T-helper 17 cell (primary cell): ENCODE results near the gene CTRB1. TPM values are rescaled to one million over a fixed set of nuclear protein-coding genes. Genes with fewer than 3 reads are reported as not detected.
A peak's percentile ranks its signal among the peaks of the same experiment; 100 is the strongest.
"Not testable (repeated sequence)": the region's sequence is repeated elsewhere in the genome, so short reads cannot be mapped to it uniquely, and the experiment has no call there.

ENCODE experiments used
- ATAC-seq: fragments of 150-1000 bp; cut with Tn5 transposase; 2 replicates; pipeline ENCODE4 v1.10.0; 2021; ENCODE audit warnings: mild to moderate bottlenecking, moderate library complexity
- DNase-seq, 3 donors: peaks; one replicate each; pipeline versions ENCODE4 v3.0.0 to v3.0.0-alpha.2; 2020 to 2021
- H3K9me3 ChIP-seq: one replicate; pipeline ENCODE4 v1.7.0; 2013; ENCODE audit warnings: low read length, mild to moderate bottlenecking; ENCODE audit not compliant: control insufficient read depth, poor library complexity, severe bottlenecking
- H3K27ac Mint-ChIP-seq: one replicate; pipeline ENCODE4 v1.8.0; 2022; ENCODE audit warnings: mild to moderate bottlenecking, moderate library complexity, mixed read lengths
- H3K27me3 Mint-ChIP-seq: one replicate; pipeline ENCODE4 v1.8.0; 2022; ENCODE audit warnings: mixed read lengths
- H3K36me3 Mint-ChIP-seq: one replicate; pipeline ENCODE4 v1.8.0; 2022; ENCODE audit warnings: low read depth, mixed read lengths
- H3K4me1 Mint-ChIP-seq: one replicate; pipeline ENCODE4 v1.8.0; 2022; ENCODE audit warnings: mild to moderate bottlenecking, mixed read lengths
- H3K4me3 Mint-ChIP-seq: one replicate; pipeline ENCODE4 v1.8.0; 2022; ENCODE audit warnings: mild to moderate bottlenecking, moderate library complexity, mixed read lengths
- total RNA-seq, 4 donors: library from RNA in 2 of 4; stranded (reverse) in 2 of 4; gene quantifications; one replicate each; pipeline ENCODE4 v1.2.3 and lab custom pipeline; 2022 to 2026

Gene CTRB1
- total RNA-seq, 2 donors from 2014 or later, result not detected

DNA sequence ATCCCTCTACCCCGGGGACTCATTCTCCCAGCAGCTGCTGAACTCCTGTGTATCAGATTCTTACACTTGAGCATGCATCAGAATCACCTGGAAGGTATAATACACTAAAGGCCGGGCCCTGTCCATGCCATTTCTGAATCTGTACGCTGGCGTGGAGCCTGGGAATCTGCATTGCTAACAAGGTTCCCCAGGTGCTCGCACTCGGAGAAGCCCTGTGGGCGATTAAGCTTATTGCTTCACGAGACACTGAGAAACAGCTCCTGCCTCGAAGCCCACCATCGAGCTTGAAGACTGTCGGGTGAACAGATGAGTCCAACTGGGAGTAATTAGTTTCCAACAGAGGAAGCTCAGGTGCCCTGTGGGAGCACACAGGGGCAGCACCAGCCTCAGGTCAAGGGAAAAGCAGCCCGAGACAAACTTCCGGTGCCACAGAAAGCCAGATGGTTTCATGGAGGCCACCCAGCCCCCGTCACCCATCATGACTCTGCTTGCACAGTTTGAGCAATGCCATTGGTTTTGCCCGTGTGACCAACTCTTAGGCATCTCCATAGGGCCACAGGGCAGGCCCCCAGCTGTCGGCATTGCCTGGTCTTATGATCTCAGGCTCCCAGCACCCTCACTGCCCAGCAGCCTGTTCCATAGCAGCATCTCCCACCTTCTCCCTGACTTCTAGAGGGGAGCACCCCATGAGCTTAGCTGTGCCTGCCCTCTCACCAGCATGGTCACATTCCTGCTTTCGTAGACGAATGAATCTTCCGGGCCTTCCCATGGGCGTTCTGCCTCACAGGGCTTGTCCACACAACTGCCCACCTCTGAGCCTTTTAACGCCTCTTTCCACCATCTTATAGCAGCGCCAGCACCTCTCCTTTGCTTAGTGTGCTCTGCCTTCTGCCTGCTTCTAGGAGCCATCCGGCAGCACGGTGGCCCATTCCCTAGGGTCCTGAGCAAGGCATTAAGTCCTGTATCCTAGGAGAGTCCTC lies 22.7 kb upstream of the CTRB1 start:
- no peak overlapping the region for H3K27ac Mint-ChIP-seq
- DNase-seq (no peak), ATAC-seq (no peak)
- H3K4me3 Mint-ChIP-seq, result no peak overlapping the region
- no peaks in the 10 kb centered on the region for H3K9me3 ChIP-seq
- no peaks in the 10 kb centered on the region for H3K36me3 Mint-ChIP-seq
- H3K27me3 Mint-ChIP-seq, result peaks cover 39% of the 10 kb centered on the region
- H3K4me1 Mint-ChIP-seq, result peaks cover 4% of the 10 kb centered on the region

DNA sequence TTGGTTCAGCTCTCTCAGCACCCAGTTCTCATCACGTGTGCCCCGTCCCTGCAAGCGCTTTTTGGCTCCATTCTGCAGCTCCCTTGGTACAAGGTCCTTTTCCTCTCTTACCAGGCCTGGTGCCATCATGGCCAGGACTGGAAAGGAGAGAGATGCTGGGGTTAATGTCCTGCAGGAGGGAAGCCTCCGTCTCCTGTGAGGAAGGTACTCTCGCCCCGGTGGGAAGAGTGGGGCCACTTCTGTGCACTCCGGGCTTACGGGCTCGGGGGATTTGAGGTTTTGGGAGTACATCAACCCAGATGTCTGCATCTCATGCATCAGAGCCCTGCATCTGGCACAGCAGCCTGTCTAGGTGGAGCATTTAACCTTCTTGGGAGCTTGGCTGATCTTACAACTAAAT lies 22.0 kb upstream of the CTRB1 start:
- peaks cover 35% of the 10 kb centered on the region for H3K27me3 Mint-ChIP-seq
- no peaks in the 10 kb centered on the region for H3K36me3 Mint-ChIP-seq
- DNase-seq, result no peak
- no peak overlapping the region for H3K4me3 Mint-ChIP-seq
- no peak for ATAC-seq
- H3K27ac Mint-ChIP-seq, result no peak overlapping the region
- peaks cover 9% of the 10 kb centered on the region for H3K4me1 Mint-ChIP-seq
- H3K9me3 ChIP-seq, result no peaks in the 10 kb centered on the region

GRCh38 chr16:75197522-75198134 lies 21.2 kb upstream of the CTRB1 start:
- peaks cover 11% of the 10 kb centered on the region for H3K4me1 Mint-ChIP-seq
- DNase-seq, result no peak

DNA sequence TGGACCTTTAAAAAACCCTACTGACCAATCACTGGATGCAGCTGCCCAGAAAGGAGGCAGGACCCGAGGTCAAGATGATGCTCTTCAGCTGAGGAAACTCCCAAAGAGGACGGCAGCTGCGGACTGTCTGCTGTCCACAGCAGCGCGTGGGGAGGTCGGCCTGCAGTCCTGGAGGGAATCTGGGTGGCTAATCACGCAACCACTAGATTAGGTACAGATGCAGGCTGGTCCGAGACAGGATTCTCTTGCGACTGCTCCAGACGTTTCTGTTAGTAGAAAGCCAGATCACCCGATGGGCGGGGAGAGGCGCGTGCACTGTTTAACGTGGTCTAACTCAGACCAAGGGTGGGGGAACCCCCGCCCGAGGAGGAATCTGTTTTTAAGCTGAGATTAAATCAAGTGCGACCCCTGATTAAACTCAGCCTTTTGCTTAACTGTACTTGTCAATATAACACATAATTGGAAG lies 20.6 kb upstream of the CTRB1 start:
- H3K9me3 ChIP-seq, result no peaks in the 10 kb centered on the region
- Mint-ChIP-seq H3K27me3 (peaks cover 29% of the 10 kb centered on the region), H3K27ac (no peak overlapping the region), H3K36me3 (no peaks in the 10 kb centered on the region), H3K4me1 (peaks cover 11% of the 10 kb centered on the region), H3K4me3 (no peak overlapping the region)
- ATAC-seq, result no peak
- DNase-seq, result no peak

More at GRCh38 chr16:75197522-75198134, 21.2 kb upstream of the CTRB1 start:
- peak overlapping the region; percentile 33 for H3K4me3 Mint-ChIP-seq
- peaks cover 34% of the 10 kb centered on the region for H3K27me3 Mint-ChIP-seq
- no peaks in the 10 kb centered on the region for H3K36me3 Mint-ChIP-seq
- no peaks in the 10 kb centered on the region for H3K9me3 ChIP-seq
- no peak for ATAC-seq
- H3K27ac Mint-ChIP-seq, result no peak overlapping the region

DNA sequence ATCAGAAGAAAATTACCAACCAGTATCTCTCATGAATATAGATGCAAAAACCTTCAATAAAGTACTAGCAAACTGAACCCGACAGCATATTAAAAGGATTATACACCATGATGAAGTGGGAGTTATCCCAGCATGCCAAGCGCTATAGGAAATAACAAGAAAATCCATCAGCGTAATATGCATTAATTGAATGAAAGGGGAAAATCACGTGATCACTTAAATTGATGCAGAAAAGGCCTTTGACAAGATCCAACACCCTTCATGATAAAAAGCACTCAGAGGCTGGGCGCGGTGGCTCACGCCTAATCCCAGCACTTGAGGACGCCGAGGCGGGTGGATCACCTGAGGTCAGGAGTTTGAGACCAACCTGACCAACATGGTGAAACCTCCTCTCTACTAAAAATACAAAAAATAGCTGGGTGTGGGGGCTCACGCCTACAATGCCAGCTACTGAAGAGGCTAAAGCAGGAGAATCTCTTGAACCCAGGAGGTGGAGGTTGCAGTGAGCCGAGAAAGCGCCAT lies 16.7 kb upstream of the CTRB1 start:
- Mint-ChIP-seq H3K36me3 (no peaks in the 10 kb centered on the region), H3K4me3 (no peak overlapping the region), H3K4me1 (peaks cover 13% of the 10 kb centered on the region), H3K27me3 (peaks cover 14% of the 10 kb centered on the region), H3K27ac (peak overlapping the region; percentile 78)
- no peak for DNase-seq
- ATAC-seq, result no peak
- H3K9me3 ChIP-seq, result no peaks in the 10 kb centered on the region

DNA sequence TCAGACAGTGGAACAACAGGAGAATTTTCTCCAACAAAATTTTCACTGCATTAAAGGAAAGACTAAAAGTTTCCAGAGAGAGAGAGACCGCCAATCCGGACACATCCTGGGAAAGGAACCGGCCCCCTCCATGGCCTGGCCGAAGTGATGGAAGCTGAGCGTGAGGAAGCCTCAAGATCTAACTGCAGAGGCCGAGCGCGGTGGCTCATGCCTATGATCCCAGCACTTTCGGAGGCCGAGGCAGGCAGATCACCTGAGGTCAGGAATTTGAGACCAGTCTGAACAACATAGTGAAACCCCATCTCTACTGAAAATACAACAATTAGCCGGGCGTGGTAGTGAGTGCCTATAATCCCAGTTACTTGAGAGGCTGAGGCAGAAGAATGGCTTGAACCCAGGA lies 15.7 kb upstream of the CTRB1 start:
- Mint-ChIP-seq H3K27me3 (peaks cover 5% of the 10 kb centered on the region), H3K4me1 (peaks cover 11% of the 10 kb centered on the region), H3K36me3 (no peaks in the 10 kb centered on the region), H3K4me3 (no peak overlapping the region), H3K27ac (peak overlapping the region; percentile 75)
- DNase-seq, result no peak
- no peaks in the 10 kb centered on the region for H3K9me3 ChIP-seq
- no peak for ATAC-seq

GRCh38 chr16:75203667-75204409 lies 14.9 kb upstream of the CTRB1 start:
- H3K4me3 Mint-ChIP-seq, result no peak overlapping the region
- H3K27ac Mint-ChIP-seq, result peak overlapping the region; percentile 75
- peaks cover 11% of the 10 kb centered on the region for H3K4me1 Mint-ChIP-seq
- no peaks in the 10 kb centered on the region for H3K36me3 Mint-ChIP-seq
- H3K27me3 Mint-ChIP-seq, result no peaks in the 10 kb centered on the region
- DNase-seq (no peak), ATAC-seq (no peak)
- H3K9me3 ChIP-seq, result no peaks in the 10 kb centered on the region

DNA sequence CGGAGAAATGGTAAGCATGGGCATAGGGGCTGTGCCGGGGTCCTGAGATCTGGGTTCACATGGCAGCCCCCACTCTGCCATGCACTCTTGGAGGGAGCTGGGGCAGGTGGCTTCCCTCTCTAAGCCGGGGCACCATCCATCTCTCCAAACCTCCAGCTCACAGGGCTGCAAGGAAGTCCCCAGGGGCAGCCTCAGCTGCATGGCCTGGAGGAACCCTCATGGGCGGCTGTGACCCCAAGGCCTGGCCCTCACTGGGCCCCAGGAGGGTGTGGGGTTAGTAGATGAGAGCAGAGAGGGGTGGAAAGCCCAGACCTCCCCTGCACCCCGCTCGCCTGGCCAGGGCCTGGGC lies 14.4 kb upstream of the CTRB1 start:
- H3K4me3 Mint-ChIP-seq, result no peak overlapping the region
- H3K4me1 Mint-ChIP-seq, result peaks cover 11% of the 10 kb centered on the region
- no peaks in the 10 kb centered on the region for H3K27me3 Mint-ChIP-seq
- ATAC-seq (no peak), DNase-seq (no peak)
- no peaks in the 10 kb centered on the region for H3K36me3 Mint-ChIP-seq
- H3K9me3 ChIP-seq, result no peaks in the 10 kb centered on the region
- no peak overlapping the region for H3K27ac Mint-ChIP-seq

GRCh38 chr16:75204905-75205304 lies 13.9 kb upstream of the CTRB1 start:
- H3K27me3 Mint-ChIP-seq, DNase-seq, H3K9me3 ChIP-seq, H3K4me3 Mint-ChIP-seq, H3K27ac Mint-ChIP-seq, H3K36me3 Mint-ChIP-seq, ATAC-seq: not testable (repeated sequence)
- H3K4me1 Mint-ChIP-seq, result peaks cover 11% of the 10 kb centered on the region

GRCh38 chr16:75205438-75205837 lies 13.3 kb upstream of the CTRB1 start:
- H3K36me3 Mint-ChIP-seq, H3K27ac Mint-ChIP-seq, DNase-seq, H3K9me3 ChIP-seq, H3K4me3 Mint-ChIP-seq, H3K27me3 Mint-ChIP-seq, ATAC-seq: not testable (repeated sequence)
- peaks cover 11% of the 10 kb centered on the region for H3K4me1 Mint-ChIP-seq

DNA sequence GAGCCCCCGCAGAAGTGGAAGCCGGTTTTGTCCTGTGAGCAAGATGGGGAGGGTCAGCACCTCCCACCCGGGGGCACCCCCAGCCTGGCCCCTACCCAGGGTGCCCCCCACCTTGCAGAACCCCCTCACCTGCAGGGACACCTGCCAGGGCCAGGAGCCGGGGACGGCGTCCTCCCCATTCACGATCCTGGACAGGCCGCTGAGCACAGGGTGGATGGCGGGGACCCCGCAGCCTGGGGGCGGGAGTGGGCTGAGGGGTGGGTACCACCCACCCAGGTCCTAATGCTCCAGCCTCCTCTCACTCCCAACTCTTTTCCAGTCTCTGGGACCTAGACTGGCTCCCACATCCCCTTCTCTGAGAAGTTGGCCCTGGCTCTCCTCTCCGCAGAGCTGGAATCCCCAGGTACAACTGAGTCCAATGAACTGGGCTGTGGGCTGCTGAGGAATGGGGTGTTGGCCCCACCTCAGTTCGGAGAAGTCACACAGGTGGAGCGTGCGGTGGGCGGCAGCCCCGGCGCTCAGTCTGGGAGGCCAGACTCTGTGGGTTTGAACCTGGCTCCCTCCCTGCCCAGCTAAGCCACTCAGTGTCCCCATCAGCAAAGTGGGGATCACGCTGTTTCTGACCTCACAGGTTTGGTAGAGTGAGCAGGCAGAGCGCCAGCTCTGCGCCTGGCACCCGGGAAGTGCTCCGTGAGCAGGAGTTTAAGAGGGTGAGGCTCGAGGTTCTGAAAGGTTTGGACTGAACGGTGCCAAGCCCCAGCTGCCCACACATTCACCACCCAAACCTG lies 12.6 kb upstream of the CTRB1 start:
- H3K4me1 Mint-ChIP-seq, H3K27me3 Mint-ChIP-seq, ATAC-seq, H3K27ac Mint-ChIP-seq, H3K4me3 Mint-ChIP-seq, H3K9me3 ChIP-seq, H3K36me3 Mint-ChIP-seq, DNase-seq: not testable (repeated sequence)

DNA sequence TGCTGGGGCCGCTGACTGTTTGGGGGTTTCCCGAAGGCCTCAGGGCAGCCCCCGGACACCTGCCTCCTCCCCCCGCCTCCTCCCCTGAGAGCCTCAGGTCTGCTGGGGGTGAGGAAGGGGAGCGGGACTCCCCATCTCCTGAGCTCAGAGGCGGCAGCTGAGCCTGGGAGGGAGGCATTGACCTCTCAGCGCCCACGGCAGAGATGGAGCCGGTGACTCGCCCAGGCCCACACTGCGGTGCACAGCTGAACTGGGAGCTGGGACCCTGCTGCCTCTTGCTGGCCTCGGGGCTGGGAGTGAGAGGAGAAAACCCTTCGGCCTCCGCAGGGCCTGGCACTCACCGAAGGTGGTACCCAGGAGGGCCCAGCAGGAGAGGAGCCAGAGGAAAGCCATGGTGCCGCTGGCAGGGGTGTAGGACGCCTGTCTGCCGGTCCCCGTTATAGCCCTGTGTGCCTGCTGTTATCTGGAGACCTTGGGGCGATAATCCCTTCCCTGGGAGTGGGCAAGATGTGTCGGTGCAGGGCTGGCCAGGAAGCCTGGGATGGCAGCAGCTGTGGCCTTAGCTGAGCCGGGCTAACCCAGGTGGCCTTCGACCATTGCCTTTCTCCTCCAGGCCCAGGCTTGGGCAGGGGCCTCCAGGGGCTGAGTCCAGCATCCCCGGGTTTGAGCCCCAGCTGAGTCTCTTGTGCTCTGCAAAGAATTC lies 11.9 kb upstream of the CTRB1 start, which contains the start of gene CTRB2:
TSS of gene CTRB2 (minus strand) at position 413 of the 703 bp plus-strand sequence. CDS start at position 393, 20 bp downstream.
- ATAC-seq, result no peak
- no peak within 1 kb of the TSS for H3K4me3 Mint-ChIP-seq
- DNase-seq, result no peak
- no peaks in the 10 kb centered on the region for H3K36me3 Mint-ChIP-seq
- no peaks in the 10 kb centered on the region for H3K9me3 ChIP-seq
- peaks cover 4% of the 10 kb centered on the region for H3K4me1 Mint-ChIP-seq
- no peaks in the 10 kb centered on the region for H3K27me3 Mint-ChIP-seq
- no peak within 1 kb of the TSS for H3K27ac Mint-ChIP-seq
